Tibial nerve (tissue), 4 donors: ENCODE measurements around the gene SPINT3.

Experiments
- CTCF ChIP-seq, 5 experiments: fragments of 200-600 bp in 3 of 5; fragments of 450-650 bp in 2 of 5; sonication (generic) in 3 of 5; IDR thresholded peaks; one replicate each; pipeline ENCODE4 v1.5.1; 2016 to 2019; ENCODE audit warnings: antibody characterized with exemption in 5 of 5, mild to moderate bottlenecking in 3 of 5, moderate library complexity in 2 of 5
- EP300 ChIP-seq, 2 donors: sonication (generic); formaldehyde crosslinking; IDR thresholded peaks; one replicate each; pipeline ENCODE4 v1.6.1; 2017; ENCODE audit warnings: antibody characterized with exemption in 2 of 2, mild to moderate bottlenecking in 1 of 2
- POLR2A ChIP-seq, 2 donors: fragments of 450-650 bp; IDR thresholded peaks; one replicate each; pipeline ENCODE4 v1.6.1; 2017; ENCODE audit warnings: antibody characterized with exemption in 2 of 2, mild to moderate bottlenecking in 2 of 2, moderate library complexity in 2 of 2

- no peak for TF ChIP-seq POLR2A (IDR thresholded peaks at IDR 0.05)
- TF ChIP-seq CTCF (IDR thresholded peaks at IDR 0.05), result no peak
- no peak for TF ChIP-seq EP300 (IDR thresholded peaks at IDR 0.05)
Measured at GRCh38 chr20:45539382-45539781, 24.0 kb upstream of the SPINT3 start, which contains the start of gene WFDC6.
